Keratinocyte (primary cell): ENCODE results near the gene FTSJ3. TPM values are rescaled to one million over a fixed set of nuclear protein-coding genes. Genes with fewer than 3 reads are reported as not detected.

Source experiments
- DNase-seq: peaks from one replicate; pipeline ENCODE4 v3.0.0-alpha.2; 2011; ENCODE audit warnings: low read depth, missing footprints, low spot score
- FAIRE-seq: peaks from 2 replicates; lab custom pipeline; 2011; peaks lifted over from hg19 to GRCh38; lab: Jason Lieb, UNC
- H2AFZ ChIP-seq: 2 replicates; pipeline ENCODE4 v1.6.0; 2012; ENCODE audit warnings: low read length, control low read depth, inconsistent platforms; ENCODE audit not compliant: control insufficient read depth
- H3K27ac ChIP-seq: 2 replicates; pipeline ENCODE4 v1.5.1; 2011; ENCODE audit warnings: low read length; ENCODE audit not compliant: control insufficient read depth, insufficient read depth
- H3K27me3 ChIP-seq: 3 replicates; pipeline ENCODE4 v1.6.0; 2011; ENCODE audit warnings: low read length; ENCODE audit not compliant: control insufficient read depth, insufficient read depth; ENCODE audit errors: extremely low read depth
- H3K36me3 ChIP-seq, 2 experiments: 2 replicates in 1 of 2; 3 replicates in 1 of 2; pipeline ENCODE4 v1.5.1; 2011; ENCODE audit warnings: low read length in 2 of 2, mild to moderate bottlenecking in 1 of 2; ENCODE audit not compliant: control insufficient read depth in 2 of 2, insufficient read depth in 2 of 2; ENCODE audit errors: extremely low read depth in 1 of 2
- H3K4me1 ChIP-seq: 3 replicates; pipeline ENCODE4 v1.5.1; 2011; ENCODE audit warnings: low read length; ENCODE audit not compliant: control insufficient read depth, insufficient read depth; ENCODE audit errors: extremely low read depth
- H3K4me2 ChIP-seq: 3 replicates; pipeline ENCODE4 v1.6.0; 2011; ENCODE audit warnings: low read depth, low read length; ENCODE audit not compliant: control insufficient read depth, insufficient read depth; ENCODE audit errors: extremely low read depth
- H3K4me3 ChIP-seq, 3 experiments: fragments of 200-600 bp in 1 of 3; sonication (generic) in 1 of 3; 2 replicates in 2 of 3; 3 replicates in 1 of 3; pipeline ENCODE4 v1.5.1; 2011 to 2016; ENCODE audit warnings: low read length in 3 of 3, mild to moderate bottlenecking in 3 of 3, control low read depth in 2 of 3, inconsistent platforms in 1 of 3, low read depth in 1 of 3, mixed read lengths in 1 of 3, mixed run types in 1 of 3, moderate library complexity in 1 of 3; ENCODE audit not compliant: control insufficient read depth in 2 of 3, insufficient read depth in 2 of 3; ENCODE audit errors: extremely low read depth in 1 of 3
- H3K79me2 ChIP-seq: 2 replicates; pipeline ENCODE4 v1.6.0; 2012; ENCODE audit warnings: low read length; ENCODE audit not compliant: control insufficient read depth, insufficient read depth
- H3K9ac ChIP-seq: 3 replicates; pipeline ENCODE4 v1.6.0; 2011; ENCODE audit warnings: low read length; ENCODE audit not compliant: control insufficient read depth, insufficient read depth; ENCODE audit errors: extremely low read depth
- H3K9me1 ChIP-seq: 3 replicates; pipeline ENCODE4 v1.6.0; 2011; ENCODE audit warnings: low read length; ENCODE audit not compliant: control insufficient read depth, insufficient read depth; ENCODE audit errors: extremely low read depth
- H3K9me3 ChIP-seq: 2 replicates; pipeline ENCODE4 v1.5.1; 2012; ENCODE audit warnings: low read depth, low read length; ENCODE audit not compliant: control insufficient read depth
- H4K20me1 ChIP-seq: 3 replicates; pipeline ENCODE4 v1.6.0; 2011; ENCODE audit warnings: low read length; ENCODE audit not compliant: control insufficient read depth, insufficient read depth; ENCODE audit errors: extremely low read depth
- CTCF ChIP-seq, 3 experiments: IDR thresholded peaks in 1 of 3; conservative IDR thresholded peaks in 1 of 3; optimal IDR thresholded peaks in 1 of 3; 2 replicates in 2 of 3; 3 replicates in 1 of 3; pipeline versions ENCODE3 to v1.5.1; 2011; ENCODE audit warnings: low read length in 3 of 3, mild to moderate bottlenecking in 3 of 3, moderate library complexity in 2 of 3, control low read depth in 1 of 3, inconsistent platforms in 1 of 3; ENCODE audit not compliant: insufficient read depth in 2 of 3; ENCODE audit errors: extremely low read depth in 1 of 3
- EZH2 ChIP-seq: IDR thresholded peaks from one replicate; pipeline ENCODE4 v1.6.1; 2012; ENCODE audit warnings: inconsistent platforms, mild to moderate bottlenecking, low read length, moderate library complexity
- dilution Hi-C: fragments of 300-500 bp; cut with MboI; formaldehyde crosslinking; loops from one replicate; pipeline ENCODE4 v1.7.0; 2020; ENCODE audit warnings: low sequenced_read_pairs; ENCODE audit not compliant: extremely low pct_ligation_motif_present
- polyA plus RNA-seq, 5 experiments: library from polyadenylated mRNA; depleted of rRNA in 3 of 5; stranded (reverse) in 3 of 5; stranded (forward) in 1 of 5; unstranded in 1 of 5; fragments of >200 nt; gene quantifications; 1 replicate in 1 of 5; 2 replicates in 3 of 5; 3 replicates in 1 of 5; pipeline versions ENCODE4 v1.2.1 to v1.2.3, GENCODE V29; 2011 to 2012; ENCODE audit warnings: missing spikeins in 2 of 5, low read depth in 1 of 5, low replicate concordance in 1 of 5

The FTSJ3 gene
- polyA plus RNA-seq, 1 donor (not counting 4 experiments of a cell fraction or from before 2014, with no cell fraction given) = 43.7 TPM

- Histone ChIP-seq H4K20me1 (peaks cover 11% of the 10 kb centered on the region), H3K4me2 (no peak overlapping the region), H3K4me1 (peaks cover 49% of the 10 kb centered on the region), H3K27me3 (no peaks in the 10 kb centered on the region), H3K79me2 (peaks cover 55% of the 10 kb centered on the region), H2AFZ (no peak overlapping the region), H3K9ac (no peak overlapping the region), H3K36me3 (peaks cover 29 to 41% of the 10 kb centered on the region in 2 experiments), H3K9me3 (no peaks in the 10 kb centered on the region), H3K9me1 (peaks cover 2% of the 10 kb centered on the region), H3K27ac (no peak overlapping the region), H3K4me3 (no peak overlapping the region)
- TF ChIP-seq EZH2 = no peak
- no peak for TF ChIP-seq CTCF (optimal IDR thresholded peaks at IDR 0.05 in 1 of 3, IDR thresholded peaks at IDR 0.05 in 1 of 3, conservative IDR thresholded peaks at IDR 0.05 in 1 of 3; ENCODE audit: extremely low read depth in 1 of 3, insufficient read depth in 2 of 3, low read length in 3 of 3)
- dilution Hi-C loops = no loop called here
- DNase-seq (no peak), FAIRE-seq (no peak)
Measured at GRCh38 chr17:63837480-63837879, 10.0 kb upstream of the FTSJ3 start.

GRCh38 chr17:63836811-63837210 lies 9.3 kb upstream of the FTSJ3 start:
- Histone ChIP-seq H2AFZ (no peak overlapping the region), H3K27me3 (no peaks in the 10 kb centered on the region), H3K9ac (no peak overlapping the region), H3K4me3 (no peak overlapping the region), H3K4me1 (peaks cover 49% of the 10 kb centered on the region), H3K36me3 (peaks cover 35 to 45% of the 10 kb centered on the region in 2 experiments), H3K27ac (no peak overlapping the region), H3K79me2 (peaks cover 52% of the 10 kb centered on the region), H3K9me3 (no peaks in the 10 kb centered on the region), H4K20me1 (peaks cover 11% of the 10 kb centered on the region), H3K4me2 (no peak overlapping the region), H3K9me1 (peaks cover 2% of the 10 kb centered on the region)
- TF ChIP-seq EZH2 = no peak
- no peak for TF ChIP-seq CTCF (optimal IDR thresholded peaks at IDR 0.05 in 1 of 3, IDR thresholded peaks at IDR 0.05 in 1 of 3, conservative IDR thresholded peaks at IDR 0.05 in 1 of 3; ENCODE audit: extremely low read depth in 1 of 3, insufficient read depth in 2 of 3, low read length in 3 of 3)
- dilution Hi-C loops = no loop called here
- DNase-seq (no peak), FAIRE-seq (no peak)
